Midbrain (tissue), 1 donor: ENCODE results near the gene PEX14.

ENCODE experiments used
- DNase-seq: peaks from one replicate; lab custom pipeline; 2025; lab: John Stamatoyannopoulos, UW

The PEX14 gene

GRCh38 chr1:10540277-10541005 is 65.7 kb downstream of the PEX14 start:
- DNase-seq: no peak

GRCh38 chr1:10541286-10541685 is 66.5 kb downstream of the PEX14 start:
- no peak for DNase-seq

- DNase-seq: no peak
Observed at GRCh38 chr1:10544239-10544638, 69.5 kb downstream of the PEX14 start.

- DNase-seq: no peak
Observed at GRCh38 chr1:10546896-10547295, 72.1 kb downstream of the PEX14 start.

GRCh38 chr1:10549904-10550664 is 75.3 kb downstream of the PEX14 start:
- no peak for DNase-seq

GRCh38 chr1:10553118-10553517 is 78.4 kb downstream of the PEX14 start:
- no peak for DNase-seq

- no peak for DNase-seq
Observed at GRCh38 chr1:10555635-10556429, 81.1 kb downstream of the PEX14 start.

GRCh38 chr1:10556430-10557005 is 81.8 kb downstream of the PEX14 start:
- DNase-seq: no peak

- no peak for DNase-seq
Observed at GRCh38 chr1:10557714-10558113, 83.0 kb downstream of the PEX14 start.

GRCh38 chr1:10559386-10559785 is 84.6 kb downstream of the PEX14 start:
- DNase-seq: no peak

- no peak for DNase-seq
Observed at GRCh38 chr1:10561497-10561896, 86.7 kb downstream of the PEX14 start.

- DNase-seq: no peak
Observed at GRCh38 chr1:10561955-10562354, 87.2 kb downstream of the PEX14 start.

GRCh38 chr1:10564063-10564462 is 89.3 kb downstream of the PEX14 start:
- no peak for DNase-seq

- no peak for DNase-seq
Observed at GRCh38 chr1:10569531-10569930, 94.8 kb downstream of the PEX14 start.

- no peak for DNase-seq
Observed at GRCh38 chr1:10575616-10576015, 100.9 kb downstream of the PEX14 start.

- DNase-seq: no peak
Observed at GRCh38 chr1:10578070-10578469, 103.3 kb downstream of the PEX14 start.

GRCh38 chr1:10583641-10584040 is 108.9 kb downstream of the PEX14 start:
- no peak for DNase-seq

- no peak for DNase-seq
Observed at GRCh38 chr1:10585242-10585641, 110.5 kb downstream of the PEX14 start.

- no peak for DNase-seq
Observed at GRCh38 chr1:10586125-10586524, 111.4 kb downstream of the PEX14 start.

GRCh38 chr1:10588640-10589039 is 113.9 kb downstream of the PEX14 start:
- no peak for DNase-seq

- DNase-seq: no peak
Observed at GRCh38 chr1:10589074-10589473, 114.3 kb downstream of the PEX14 start.

GRCh38 chr1:10591010-10591409 is 116.3 kb downstream of the PEX14 start:
- no peak for DNase-seq
